H1 (cell line): Measurements from ENCODE around the gene BAD. TPM values are rescaled to one million over a fixed set of nuclear protein-coding genes. Genes with fewer than 3 reads are reported as not detected.

Source experiments
- CTCF ChIA-PET: fragments of 300-600 bp; sonication (Branson Sonifier 250); formaldehyde crosslinking; loops from one replicate; lab custom pipeline; 2021; ENCODE audit not compliant: partially characterized antibody; lab: Charles Lee
- POLR2A ChIA-PET: fragments of 300-600 bp; sonication (Branson Sonifier 250); formaldehyde crosslinking; loops from one replicate; lab custom pipeline; 2021; ENCODE audit warnings: inconsistent platforms; ENCODE audit not compliant: partially characterized antibody; lab: Charles Lee
- DNase-seq, 2 experiments: peaks; one replicate each; pipeline versions ENCODE4 v3.0.0 to v3.0.0-alpha.2; 2010 to 2022; ENCODE audit warnings: low spot score in 2 of 2, low read depth in 1 of 2, mixed read lengths in 1 of 2
- FAIRE-seq: peaks from 2 replicates; lab custom pipeline; 2011; peaks lifted over from hg19 to GRCh38; lab: Jason Lieb, UNC
- H2AFZ ChIP-seq: 2 replicates; pipeline ENCODE4 v1.8.1; 2012; ENCODE audit warnings: low read length, inconsistent platforms
- H2AK5ac ChIP-seq: 2 replicates; pipeline ENCODE4 v1.6.1; 2013; ENCODE audit warnings: low read depth, low read length
- H2BK120ac ChIP-seq: replicated peaks from 2 replicates; pipeline ENCODE3; 2013; ENCODE audit warnings: low read depth, low read length, inconsistent platforms
- H2BK12ac ChIP-seq: 2 replicates; pipeline ENCODE4 v1.6.1; 2013; ENCODE audit warnings: low read depth, low read length
- H2BK15ac ChIP-seq: 2 replicates; pipeline ENCODE4 v1.6.1; 2013; ENCODE audit warnings: low read length
- H2BK20ac ChIP-seq: 2 replicates; pipeline ENCODE4 v1.6.1; 2013; ENCODE audit warnings: low read length
- H2BK5ac ChIP-seq: 2 replicates; pipeline ENCODE4 v1.6.1; 2013; ENCODE audit warnings: low read depth, low read length
- H3K14ac ChIP-seq: 2 replicates; pipeline ENCODE4 v1.6.1; 2013; ENCODE audit warnings: inconsistent platforms; ENCODE audit not compliant: insufficient read length
- H3K18ac ChIP-seq: 2 replicates; pipeline ENCODE4 v1.6.1; 2013; ENCODE audit warnings: low read length; ENCODE audit errors: extremely low read depth
- H3K23ac ChIP-seq: 2 replicates; pipeline ENCODE4 v1.6.1; 2013; ENCODE audit warnings: inconsistent platforms; ENCODE audit not compliant: insufficient read length
- H3K23me2 ChIP-seq: 2 replicates; pipeline ENCODE4 v1.6.1; 2013; ENCODE audit warnings: low read depth, low read length
- H3K27ac ChIP-seq: 2 replicates; pipeline ENCODE4 v1.6.1; 2011; ENCODE audit warnings: low read depth, low read length, inconsistent platforms
- H3K27me3 ChIP-seq, 4 experiments: replicated peaks in 1 of 4; 1 replicate in 1 of 4; 2 replicates in 3 of 4; pipeline versions ENCODE4 v1.6.1 to v1.8.1; 2011 to 2013; ENCODE audit warnings: low read length in 3 of 4, mild to moderate bottlenecking in 3 of 4, inconsistent platforms in 2 of 4, mixed read lengths in 2 of 4, moderate library complexity in 1 of 4; ENCODE audit not compliant: control insufficient read depth in 3 of 4, insufficient read depth in 3 of 4; ENCODE audit errors: extremely low read depth in 1 of 4
- H3K36me3 ChIP-seq, 4 experiments: 2 replicates each; pipeline versions ENCODE4 v1.6.1 to v1.8.1; 2011 to 2013; ENCODE audit warnings: mild to moderate bottlenecking in 4 of 4, low read length in 3 of 4, moderate library complexity in 2 of 4, control low read depth in 1 of 4, inconsistent platforms in 1 of 4; ENCODE audit not compliant: insufficient read depth in 4 of 4, control insufficient read depth in 2 of 4
- H3K4ac ChIP-seq: replicated peaks from 2 replicates; pipeline ENCODE3; 2013; ENCODE audit warnings: low read length, low read depth, mixed read lengths, inconsistent platforms; ENCODE audit not compliant: insufficient read length
- H3K4me1 ChIP-seq, 4 experiments: replicated peaks in 1 of 4; 1 replicate in 1 of 4; 2 replicates in 3 of 4; pipeline versions ENCODE4 v1.6.1 to v1.8.1; 2011 to 2013; ENCODE audit warnings: low read length in 3 of 4, inconsistent platforms in 2 of 4, mixed read lengths in 1 of 4; ENCODE audit not compliant: insufficient read depth in 4 of 4, control insufficient read depth in 3 of 4
- H3K4me2 ChIP-seq, 2 experiments: 2 replicates each; pipeline versions ENCODE4 v1.6.1 to v1.8.1; 2011 to 2013; ENCODE audit warnings: low read depth in 2 of 2, low read length in 2 of 2, control low read depth in 1 of 2, inconsistent platforms in 1 of 2, mild to moderate bottlenecking in 1 of 2; ENCODE audit not compliant: insufficient read depth in 1 of 2
- H3K4me3 ChIP-seq, 4 experiments: fragments of 200-600, 300-600 bp in 1 of 4; sonication (generic), shearing (Covaris generic), sonication (Bioruptor Twin) in 1 of 4; 2 replicates each; pipeline versions ENCODE4 v1.5.1 to v1.8.1; 2011 to 2016; ENCODE audit warnings: low read length in 4 of 4, low read depth in 3 of 4, control low read depth in 2 of 4, inconsistent platforms in 2 of 4, mild to moderate bottlenecking in 2 of 4, mixed read lengths in 1 of 4, moderate library complexity in 1 of 4; ENCODE audit not compliant: insufficient read depth in 2 of 4; ENCODE audit errors: extremely low read depth in 1 of 4
- H3K56ac ChIP-seq: replicated peaks from 2 replicates; pipeline ENCODE3; 2013; ENCODE audit warnings: low read depth, mild to moderate bottlenecking, mixed read lengths, low read length, inconsistent platforms; ENCODE audit not compliant: insufficient read length
- H3K79me1 ChIP-seq: 2 replicates; pipeline ENCODE4 v1.6.1; 2013; ENCODE audit warnings: low read depth, low read length, control low read depth
- H3K79me2 ChIP-seq, 2 experiments: 2 replicates each; pipeline versions ENCODE4 v1.6.1 to v1.8.1; 2012 to 2013; ENCODE audit warnings: low read length in 2 of 2, mild to moderate bottlenecking in 2 of 2, inconsistent platforms in 1 of 2; ENCODE audit not compliant: insufficient read depth in 2 of 2, control insufficient read depth in 1 of 2
- H3K9ac ChIP-seq, 4 experiments: replicated peaks in 1 of 4; 1 replicate in 1 of 4; 2 replicates in 3 of 4; pipeline versions ENCODE4 v1.6.1 to v1.8.1; 2011 to 2013; ENCODE audit warnings: low read depth in 3 of 4, low read length in 3 of 4, control low read depth in 2 of 4, mild to moderate bottlenecking in 2 of 4, moderate library complexity in 2 of 4, inconsistent platforms in 1 of 4; ENCODE audit errors: extremely low read depth in 1 of 4
- H3K9me3 ChIP-seq, 2 experiments: 2 replicates each; pipeline versions ENCODE4 v1.6.1 to v1.8.1; 2012 to 2013; ENCODE audit warnings: mild to moderate bottlenecking in 2 of 2, moderate library complexity in 2 of 2, control low read depth in 1 of 2, inconsistent platforms in 1 of 2, low read depth in 1 of 2, low read length in 1 of 2, mixed read lengths in 1 of 2; ENCODE audit not compliant: insufficient read depth in 2 of 2
- H4K20me1 ChIP-seq, 2 experiments: replicated peaks in 1 of 2; 2 replicates each; pipeline versions ENCODE3 to v1.8.1; 2011 to 2013; ENCODE audit warnings: inconsistent platforms in 2 of 2, low read length in 2 of 2, mild to moderate bottlenecking in 1 of 2; ENCODE audit not compliant: insufficient read depth in 2 of 2, control insufficient read depth in 1 of 2
- H4K5ac ChIP-seq: 2 replicates; pipeline ENCODE4 v1.6.1; 2013; ENCODE audit warnings: low read length, low read depth, mixed read lengths, inconsistent platforms; ENCODE audit not compliant: insufficient read length
- H4K8ac ChIP-seq: 2 replicates; pipeline ENCODE4 v1.8.0; 2013; ENCODE audit warnings: mild to moderate bottlenecking, moderate library complexity, low read length, inconsistent platforms; ENCODE audit not compliant: insufficient read depth; ENCODE audit errors: extremely low read depth
- H4K91ac ChIP-seq: replicated peaks from 2 replicates; pipeline ENCODE3; 2013; ENCODE audit warnings: low read length, mixed read lengths, inconsistent platforms; ENCODE audit not compliant: insufficient read length
- BCL11A ChIP-seq, 2 experiments: IDR thresholded peaks; one replicate each; pipeline ENCODE4 v1.6.1; 2011; ENCODE audit warnings: low read depth in 2 of 2, low read length in 2 of 2, mild to moderate bottlenecking in 2 of 2
- BRCA1 ChIP-seq: IDR thresholded peaks from 2 replicates; pipeline ENCODE4 v1.6.1; 2012; ENCODE audit warnings: low read depth, low read length, improper control_type of control experiment
- CREB1 ChIP-seq: IDR thresholded peaks from 2 replicates; pipeline ENCODE4 v1.6.1; 2012; ENCODE audit warnings: inconsistent platforms
- FOSL1 ChIP-seq: IDR thresholded peaks from 2 replicates; pipeline ENCODE4 v1.6.1; 2011; ENCODE audit warnings: mild to moderate bottlenecking, low read depth, low read length, moderate library complexity; ENCODE audit not compliant: insufficient read depth
- GABPA ChIP-seq: IDR thresholded peaks from 2 replicates; pipeline ENCODE4 v1.6.1; 2011; ENCODE audit warnings: mild to moderate bottlenecking, low read length, moderate library complexity, borderline replicate concordance; ENCODE audit not compliant: insufficient read depth
- JUN ChIP-seq: IDR thresholded peaks from 2 replicates; pipeline ENCODE4 v1.6.1; 2011; ENCODE audit warnings: low read depth, mild to moderate bottlenecking, improper control_type of control experiment, low read length
- MAX ChIP-seq: IDR thresholded peaks from 2 replicates; pipeline ENCODE4 v1.6.1; 2012; ENCODE audit warnings: inconsistent platforms
- POLR2AphosphoS5 ChIP-seq: IDR thresholded peaks from 2 replicates; pipeline ENCODE4 v1.6.1; 2011; ENCODE audit warnings: low read depth, low read length
- SIRT6 ChIP-seq: IDR thresholded peaks from one replicate; pipeline ENCODE4 v1.7.1; 2012; ENCODE audit warnings: low read length, inconsistent platforms
- TAF1 ChIP-seq: IDR thresholded peaks from 2 replicates; pipeline ENCODE4 v1.6.1; 2011; ENCODE audit warnings: mild to moderate bottlenecking, low read depth, low read length
- TBP ChIP-seq: IDR thresholded peaks from 2 replicates; pipeline ENCODE4 v1.6.1; 2011; ENCODE audit warnings: low read depth, low read length, improper control_type of control experiment
- WGBS, 2 experiments: shearing (Covaris generic) in 1 of 2; methylation state at CpG; one replicate each; pipeline versions ENCODE4 v1.1.6 to v1.1.7; 2013 to 2015; ENCODE audit warnings: low lambda C conversion rate in 2 of 2, mixed read lengths in 2 of 2, inconsistent platforms in 1 of 2, low coverage in 1 of 2, missing lambda C conversion rate in 1 of 2; ENCODE audit not compliant: insufficient replicate concordance in 2 of 2, insufficient coverage in 1 of 2, insufficient read length in 1 of 2; ENCODE audit errors: extremely low coverage in 1 of 2, missing lambda C conversion rate in 1 of 2; 5-methylcytosine and 5-hydroxymethylcytosine counted together
- polyA plus RNA-seq, 7 experiments: library from polyadenylated mRNA; depleted of rRNA in 3 of 7; stranded (reverse) in 5 of 7; unstranded in 2 of 7; fragments of >200 nt in 5 of 7; fragments of 200-250 nt in 2 of 7; gene quantifications; 1 replicate in 5 of 7; 2 replicates in 1 of 7; 4 replicates in 1 of 7; pipeline versions ENCODE4 v1.2.1 to v1.2.3, GENCODE V29; 2011 to 2013; ENCODE audit warnings: missing spikeins in 2 of 7, mixed read lengths in 2 of 7
- total RNA-seq: library from RNA; stranded (reverse); fragmentation: NEBNext Ultra II Directional; extraction: Animal tissue kit (Norgen Biotek cat#: 25700); gene quantifications from 2 replicates; pipeline ENCODE4 v1.2.1, GENCODE V29; 2021

The BAD gene
- total and polyA plus RNA-seq, 2 of the 8 experiments (the other 6 are each of a cell fraction or from before 2014, with no cell fraction given), result 23.1 to 33.7 TPM

- Histone ChIP-seq H3K56ac (no peak overlapping the region), H3K79me2 (no peaks in the 10 kb centered on the region), H2BK20ac (no peak overlapping the region), H3K79me1 (no peaks in the 10 kb centered on the region; the same call in 1 of the 2 replicates), H4K91ac (no peak overlapping the region), H3K27me3 (peaks cover 0 to 6% (median 3%) of the 10 kb centered on the region in 4 experiments; a peak in 4 of 7 replicates), H3K9ac (no peak overlapping the region), H3K23ac (no peak overlapping the region), H2BK15ac (0 out of 2 replicates have a peak overlapping the region, but pooled peaks have one; percentile 61), H3K14ac (no peak overlapping the region), H4K8ac (no peak overlapping the region), H2BK120ac (no peak overlapping the region), H2BK5ac (no peak overlapping the region), H2BK12ac (peak overlapping the region; percentile 55; the same call in 1 of the 2 replicates), H2AK5ac (no peak overlapping the region), H3K23me2 (peaks cover 16% of the 10 kb centered on the region), H3K27ac (no peak overlapping the region), H3K4me3 (no peak overlapping the region), H3K4me1 (peaks cover 0 to 31% (median 17%) of the 10 kb centered on the region in 4 experiments; a peak in 6 of 7 replicates), H3K36me3 (peaks cover 0 to 7% (median 1%) of the 10 kb centered on the region in 4 experiments; a peak in 2 of 8 replicates), H3K4me2 (peak overlapping the region; percentile 72 to 93; a peak in 3 of 4 replicates), H3K4ac (no peak overlapping the region), H3K18ac (no peak overlapping the region), H4K20me1 (peaks cover 0 to 7% of the 10 kb centered on the region in 2 experiments), H2AFZ (no peak overlapping the region), H3K9me3 (no peaks in the 10 kb centered on the region), H4K5ac (no peak overlapping the region)
- ChIA-PET POLR2A (interaction anchor here (2.2 to 14.1 kb wide), 5 partner anchors 17 to 77 kb away, joined by 5 to 253 read pairs (median 48); partner anchors contain the start of genes FERMT3, FKBP2, PLCB3 and PPP1R14B), CTCF (interaction anchor here (0.6 to 6.5 kb wide), 10 partner anchors 10 to 126 kb away, joined by 3 to 64 read pairs (median 4); partner anchors contain the start of genes FERMT3, FKBP2 and PLCB3)
- 100% methylated on average over 1 of the region's 3 CpGs; no CpG with 5 or more reads in 1 of the 2 experiments for WGBS, 2 experiments
- FAIRE-seq (no peak), DNase-seq (no peak)
- no peak for TF ChIP-seq TAF1
- no peak for TF ChIP-seq GABPA
- TF ChIP-seq POLR2AphosphoS5, result no peak
- TF ChIP-seq JUN, result no peak
- no peak for TF ChIP-seq CREB1
- TF ChIP-seq SIRT6, result no peak
- TF ChIP-seq BRCA1, result no peak
- TF ChIP-seq FOSL1, result no peak
- TF ChIP-seq MAX, result no peak
- no peak for TF ChIP-seq BCL11A (IDR thresholded peaks at IDR 0.05; ENCODE audit: low read depth in 2 of 2, low read length in 2 of 2)
- TF ChIP-seq TBP, result no peak
These were observed 57.0 kb downstream of the BAD start for GRCh38 chr11:64227405-64227956.
